Measurements from ENCODE around the gene UGT1A10. TPM values are rescaled to one million over a fixed set of nuclear protein-coding genes. Genes with fewer than 3 reads are reported as not detected.
A peak's percentile ranks its signal among the peaks of the same experiment; 100 is the strongest.
"Not testable (repeated sequence)": the region's sequence is repeated elsewhere in the genome, so short reads cannot be mapped to it uniquely, and the experiment has no call there.

The UGT1A10 gene
- total RNA-seq, 3 donors from 2014 or later = not detected

GRCh38 chr2:233711312-233712008 lies 75.2 kb downstream of the UGT1A10 start:
- Mint-ChIP-seq H3K9me3 (no peaks in the 10 kb centered on the region), H3K36me3 (ENCODE audit: insufficient read depth) (no peaks in the 10 kb centered on the region), H3K4me3 (no peak overlapping the region), H3K27me3 (ENCODE audit: low read depth) (peaks cover 19% of the 10 kb centered on the region), H3K4me1 (ENCODE audit: low read depth) (no peaks in the 10 kb centered on the region)
- DNase-seq (peak; percentile 56), ATAC-seq (peak in 1 of 2 donors; percentile 76)

DNA sequence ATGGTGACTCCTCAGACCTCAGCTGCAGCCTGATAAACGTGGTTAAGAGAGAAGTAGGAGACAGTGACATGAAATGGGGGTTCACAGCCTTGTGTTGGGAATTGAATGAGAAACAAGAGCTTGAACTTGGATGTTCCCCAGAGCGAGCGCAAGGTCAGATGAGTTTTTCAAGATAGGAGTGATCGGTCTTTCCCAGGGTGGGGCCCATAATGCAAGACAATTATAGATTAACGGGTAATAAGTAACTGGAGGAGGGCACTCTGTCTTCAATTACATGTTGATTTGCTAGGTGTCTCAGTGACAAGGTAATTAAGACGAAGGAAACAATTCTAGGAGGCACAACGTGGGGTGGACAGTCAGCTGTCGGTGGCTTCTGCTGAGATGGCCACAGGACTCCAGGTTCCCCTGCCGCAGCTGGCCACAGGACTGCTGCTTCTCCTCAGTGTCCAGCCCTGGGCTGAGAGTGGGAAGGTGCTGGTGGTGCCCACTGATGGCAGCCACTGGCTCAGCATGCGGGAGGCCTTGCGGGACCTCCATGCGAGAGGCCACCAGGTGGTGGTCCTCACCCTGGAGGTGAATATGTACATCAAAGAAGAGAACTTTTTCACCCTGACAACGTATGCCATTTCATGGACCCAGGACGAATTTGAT lies 76.5 kb downstream of the UGT1A10 start, which contains the start of gene UGT1A5:
Gene UGT1A5 (plus strand): TSS at position 297 of the 651 bp plus-strand sequence. CDS start 85 bp downstream, at position 382.
- H3K27me3 Mint-ChIP-seq (ENCODE audit: low read depth) = peaks cover 21% of the 10 kb centered on the region
- H3K36me3 Mint-ChIP-seq (ENCODE audit: insufficient read depth) = no peaks in the 10 kb centered on the region
- H3K9me3 Mint-ChIP-seq = no peaks in the 10 kb centered on the region
- no peak within 1 kb of the TSS for H3K4me3 Mint-ChIP-seq
- no peaks in the 10 kb centered on the region for H3K4me1 Mint-ChIP-seq (ENCODE audit: low read depth)
- ATAC-seq (no peak), DNase-seq (no peak)

DNA sequence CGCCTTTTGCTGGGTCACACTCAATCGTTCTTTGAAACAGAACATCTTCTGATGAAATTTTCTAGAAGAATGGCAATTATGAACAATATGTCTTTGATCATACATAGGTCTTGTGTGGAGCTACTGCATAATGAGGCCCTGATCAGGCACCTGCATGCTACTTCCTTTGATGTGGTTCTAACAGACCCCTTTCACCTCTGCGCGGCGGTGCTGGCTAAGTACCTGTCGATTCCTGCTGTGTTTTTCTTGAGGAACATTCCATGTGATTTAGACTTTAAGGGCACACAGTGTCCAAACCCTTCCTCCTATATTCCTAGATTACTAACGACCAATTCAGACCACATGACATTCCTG lies 77.0 kb downstream of the UGT1A10 start:
- DNase-seq = no peak
- H3K4me1 Mint-ChIP-seq (ENCODE audit: low read depth) = no peaks in the 10 kb centered on the region

DNA sequence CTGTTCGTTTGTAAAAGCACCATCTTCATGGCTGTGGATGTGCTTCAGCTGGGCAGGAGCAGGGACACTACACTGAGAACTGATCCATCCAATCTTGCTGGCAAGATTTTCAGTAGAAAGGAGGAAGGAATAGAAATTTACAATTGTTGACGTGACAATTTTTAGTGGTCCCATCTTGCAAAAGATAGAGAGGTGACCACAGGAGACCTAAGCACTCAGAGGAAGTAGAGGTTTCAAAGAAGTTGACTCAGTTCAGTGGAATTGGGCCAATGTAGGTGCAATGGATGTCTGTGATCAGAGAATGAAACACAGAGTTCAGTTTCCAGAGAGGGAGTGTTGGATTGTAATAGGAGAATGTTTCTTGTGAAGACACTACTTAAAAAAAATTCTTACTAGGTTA lies 77.9 kb downstream of the UGT1A10 start:
- ATAC-seq = no peak
- Mint-ChIP-seq H3K4me1 (ENCODE audit: low read depth) (no peaks in the 10 kb centered on the region), H3K27me3 (ENCODE audit: low read depth) (peaks cover 30% of the 10 kb centered on the region), H3K9me3 (no peaks in the 10 kb centered on the region), H3K4me3 (no peak overlapping the region), H3K36me3 (ENCODE audit: insufficient read depth) (no peaks in the 10 kb centered on the region)
- no peak for DNase-seq

More for the DNA sequence above, 77.0 kb downstream of the UGT1A10 start:
- ATAC-seq = no peak
- H3K36me3 Mint-ChIP-seq (ENCODE audit: insufficient read depth) = no peaks in the 10 kb centered on the region
- no peaks in the 10 kb centered on the region for H3K9me3 Mint-ChIP-seq
- H3K27me3 Mint-ChIP-seq (ENCODE audit: low read depth) = peaks cover 24% of the 10 kb centered on the region
- H3K4me3 Mint-ChIP-seq = no peak overlapping the region

DNA sequence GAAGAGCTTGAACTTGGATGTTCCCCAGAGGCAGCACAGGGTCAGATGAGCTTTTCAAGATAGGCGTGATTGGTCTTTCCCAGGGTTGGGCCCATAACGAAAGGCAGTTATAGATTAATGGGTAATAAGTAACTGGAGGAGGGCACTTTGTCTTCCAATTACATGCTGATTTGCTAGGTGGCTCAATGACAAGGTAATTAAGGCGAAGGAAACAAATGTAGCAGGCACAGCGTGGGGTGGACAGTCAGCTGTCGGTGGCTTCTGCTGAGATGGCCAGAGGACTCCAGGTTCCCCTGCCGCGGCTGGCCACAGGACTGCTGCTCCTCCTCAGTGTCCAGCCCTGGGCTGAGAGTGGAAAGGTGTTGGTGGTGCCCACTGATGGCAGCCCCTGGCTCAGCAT lies 82.3 kb downstream of the UGT1A10 start, which contains the start of gene UGT1A4:
Gene UGT1A4 (plus strand): TSS at position 185 of the 400 bp plus-strand sequence. CDS start 85 bp downstream, at position 270.
- H3K9me3 Mint-ChIP-seq = no peaks in the 10 kb centered on the region
- H3K4me1 Mint-ChIP-seq (ENCODE audit: low read depth) = no peaks in the 10 kb centered on the region
- DNase-seq = no peak
- no peak within 1 kb of the TSS for H3K4me3 Mint-ChIP-seq
- H3K27me3 Mint-ChIP-seq (ENCODE audit: low read depth) = peaks cover 34% of the 10 kb centered on the region
- no peak for ATAC-seq
- no peaks in the 10 kb centered on the region for H3K36me3 Mint-ChIP-seq (ENCODE audit: insufficient read depth)

DNA sequence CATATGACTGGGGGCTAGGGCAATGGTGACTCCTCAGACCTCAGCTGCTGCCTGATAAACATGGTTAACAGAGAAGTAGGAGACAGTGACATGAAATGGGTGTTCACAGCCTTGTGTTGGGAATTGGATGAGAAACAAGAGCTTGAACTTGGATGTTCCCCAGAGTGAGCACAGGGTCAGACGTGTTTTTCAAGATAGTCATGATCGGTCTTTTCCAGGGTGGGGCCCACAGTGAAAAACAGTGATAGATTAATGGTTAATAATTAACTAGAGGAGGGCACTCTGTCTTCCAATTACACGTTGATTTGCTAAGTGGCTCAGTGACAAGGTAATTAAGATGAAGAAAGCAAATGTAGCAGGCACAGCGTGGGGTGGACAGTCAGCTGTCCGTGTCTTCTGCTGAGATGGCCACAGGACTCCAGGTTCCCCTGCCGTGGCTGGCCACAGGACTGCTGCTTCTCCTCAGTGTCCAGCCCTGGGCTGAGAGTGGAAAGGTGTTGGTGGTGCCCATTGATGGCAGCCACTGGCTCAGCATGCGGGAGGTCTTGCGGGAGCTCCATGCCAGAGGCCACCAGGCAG lies 92.6 kb downstream of the UGT1A10 start, which contains the start of gene UGT1A3:
Gene UGT1A3 (plus strand): TSS at position 320 of the 579 bp plus-strand sequence. CDS start 85 bp downstream, at position 405.
- ATAC-seq (no peak), DNase-seq (no peak)
- Mint-ChIP-seq H3K9me3 (no peaks in the 10 kb centered on the region), H3K36me3 (ENCODE audit: insufficient read depth) (no peaks in the 10 kb centered on the region), H3K4me3 (no peak within 1 kb of the TSS), H3K27me3 (ENCODE audit: low read depth) (peaks cover 10% of the 10 kb centered on the region), H3K4me1 (ENCODE audit: low read depth) (no peaks in the 10 kb centered on the region)

DNA sequence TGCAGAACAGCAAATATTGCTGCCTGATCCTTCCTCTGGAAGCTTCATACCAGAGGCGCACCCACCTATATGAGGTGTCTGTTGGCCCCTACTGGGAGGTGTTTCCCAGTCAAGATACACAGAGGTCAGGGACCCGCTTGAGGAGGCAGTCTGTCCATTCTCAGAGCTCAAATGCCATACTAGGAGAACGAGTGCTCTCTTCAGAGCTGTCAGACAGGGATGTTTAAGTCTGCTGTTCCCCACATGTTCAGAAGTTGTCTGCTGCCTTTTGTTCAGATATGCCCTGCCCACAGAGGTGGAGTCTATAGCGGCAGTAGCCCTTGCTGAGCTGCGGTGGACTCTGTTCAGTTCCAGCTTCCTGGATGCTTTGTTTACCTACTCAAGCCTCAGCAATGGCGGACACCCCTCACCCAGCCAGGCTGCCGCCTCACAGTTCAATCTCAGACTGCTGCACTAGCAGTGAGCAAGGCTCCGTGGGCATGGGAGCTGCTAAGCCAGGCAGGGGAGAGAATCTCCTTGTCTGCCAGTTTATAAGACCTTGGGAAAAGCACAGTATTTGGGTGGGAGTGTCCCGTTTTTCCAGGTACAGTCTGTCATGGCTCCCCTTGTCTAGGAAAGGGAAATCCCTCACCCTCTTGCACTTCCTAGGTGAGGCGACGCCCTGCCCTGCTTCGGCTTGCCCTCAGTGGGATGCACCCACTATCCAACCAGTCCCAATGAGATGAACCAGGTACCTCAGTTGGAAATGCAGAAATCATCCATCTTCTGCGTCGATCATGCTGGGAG lies 100.8 kb downstream of the UGT1A10 start:
- H3K36me3 Mint-ChIP-seq (ENCODE audit: insufficient read depth); H3K4me1 Mint-ChIP-seq (ENCODE audit: low read depth); DNase-seq; H3K9me3 Mint-ChIP-seq; H3K4me3 Mint-ChIP-seq; ATAC-seq: not testable (repeated sequence)
- H3K27me3 Mint-ChIP-seq (ENCODE audit: low read depth) = peaks cover 38% of the 10 kb centered on the region

DNA sequence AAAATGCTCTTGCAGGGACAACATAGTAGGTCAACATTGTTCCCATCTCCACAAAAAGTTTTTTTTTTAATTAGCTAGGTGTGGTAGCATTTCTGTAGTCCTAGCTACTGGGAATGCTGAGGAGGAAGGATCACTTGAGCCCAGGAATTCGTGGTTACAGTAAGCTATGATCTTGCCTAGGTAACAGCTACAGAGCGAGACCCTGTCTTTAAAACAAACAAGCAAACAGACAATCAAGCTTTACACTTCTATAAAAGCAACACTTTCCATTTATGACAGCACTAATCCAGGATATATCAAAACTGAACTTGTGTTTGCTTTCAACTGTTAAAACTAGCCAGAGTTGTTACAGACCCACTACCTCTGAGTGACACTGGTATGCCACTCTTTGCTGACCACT lies 104.6 kb downstream of the UGT1A10 start:
- ATAC-seq (no peak), DNase-seq (no peak)
- Mint-ChIP-seq H3K36me3 (ENCODE audit: insufficient read depth) (no peaks in the 10 kb centered on the region), H3K9me3 (no peaks in the 10 kb centered on the region), H3K4me1 (ENCODE audit: low read depth) (no peaks in the 10 kb centered on the region), H3K4me3 (no peak overlapping the region), H3K27me3 (ENCODE audit: low read depth) (peaks cover 30% of the 10 kb centered on the region)

GRCh38 chr2:233743464-233744259 lies 107.4 kb downstream of the UGT1A10 start:
- Mint-ChIP-seq H3K9me3 (no peaks in the 10 kb centered on the region), H3K4me1 (ENCODE audit: low read depth) (no peaks in the 10 kb centered on the region), H3K4me3 (no peak overlapping the region), H3K36me3 (ENCODE audit: insufficient read depth) (no peaks in the 10 kb centered on the region), H3K27me3 (ENCODE audit: low read depth) (peaks cover 26% of the 10 kb centered on the region)
- DNase-seq (no peak), ATAC-seq (no peak)

DNA sequence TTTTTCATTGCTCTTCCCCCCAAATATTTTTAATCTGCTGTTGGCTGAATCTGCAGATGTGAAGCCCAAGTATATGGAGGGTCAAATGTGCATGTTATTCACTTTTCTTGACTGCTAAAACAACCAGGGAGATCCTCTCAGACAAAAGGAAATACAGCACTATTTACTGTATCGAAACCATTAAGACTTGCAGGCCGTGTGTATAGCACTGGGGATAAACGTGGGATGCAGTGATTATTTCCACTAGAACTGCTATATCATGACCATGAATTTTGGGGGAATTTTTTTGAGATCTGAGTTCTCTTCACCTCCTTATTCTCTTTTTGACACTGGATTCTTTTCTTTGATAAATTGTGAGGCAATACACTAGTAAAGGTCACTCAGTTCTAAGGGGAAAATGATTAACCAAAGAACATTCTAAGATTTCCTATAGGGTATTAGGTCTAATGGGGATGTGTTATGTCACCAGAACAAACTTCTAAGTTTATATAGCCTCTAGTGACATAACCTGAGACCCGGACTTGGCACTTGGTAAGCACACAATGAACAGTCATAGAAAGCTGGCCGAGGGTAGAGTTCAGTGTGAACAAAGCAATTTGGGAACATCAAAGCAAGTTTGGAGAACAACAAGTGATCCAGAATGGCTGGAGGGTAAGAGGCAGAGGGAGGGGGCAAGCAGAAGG lies 109.0 kb downstream of the UGT1A10 start:
- Mint-ChIP-seq H3K9me3 (peaks cover 6% of the 10 kb centered on the region), H3K36me3 (ENCODE audit: insufficient read depth) (no peaks in the 10 kb centered on the region), H3K4me3 (no peak overlapping the region), H3K4me1 (ENCODE audit: low read depth) (no peaks in the 10 kb centered on the region), H3K27me3 (ENCODE audit: low read depth) (peaks cover 26% of the 10 kb centered on the region)
- DNase-seq (no peak), ATAC-seq (no peak)

GRCh38 chr2:233745838-233746237 lies 109.6 kb downstream of the UGT1A10 start:
- not testable (repeated sequence) for ATAC-seq; H3K4me1 Mint-ChIP-seq (ENCODE audit: low read depth); H3K36me3 Mint-ChIP-seq (ENCODE audit: insufficient read depth)

DNA sequence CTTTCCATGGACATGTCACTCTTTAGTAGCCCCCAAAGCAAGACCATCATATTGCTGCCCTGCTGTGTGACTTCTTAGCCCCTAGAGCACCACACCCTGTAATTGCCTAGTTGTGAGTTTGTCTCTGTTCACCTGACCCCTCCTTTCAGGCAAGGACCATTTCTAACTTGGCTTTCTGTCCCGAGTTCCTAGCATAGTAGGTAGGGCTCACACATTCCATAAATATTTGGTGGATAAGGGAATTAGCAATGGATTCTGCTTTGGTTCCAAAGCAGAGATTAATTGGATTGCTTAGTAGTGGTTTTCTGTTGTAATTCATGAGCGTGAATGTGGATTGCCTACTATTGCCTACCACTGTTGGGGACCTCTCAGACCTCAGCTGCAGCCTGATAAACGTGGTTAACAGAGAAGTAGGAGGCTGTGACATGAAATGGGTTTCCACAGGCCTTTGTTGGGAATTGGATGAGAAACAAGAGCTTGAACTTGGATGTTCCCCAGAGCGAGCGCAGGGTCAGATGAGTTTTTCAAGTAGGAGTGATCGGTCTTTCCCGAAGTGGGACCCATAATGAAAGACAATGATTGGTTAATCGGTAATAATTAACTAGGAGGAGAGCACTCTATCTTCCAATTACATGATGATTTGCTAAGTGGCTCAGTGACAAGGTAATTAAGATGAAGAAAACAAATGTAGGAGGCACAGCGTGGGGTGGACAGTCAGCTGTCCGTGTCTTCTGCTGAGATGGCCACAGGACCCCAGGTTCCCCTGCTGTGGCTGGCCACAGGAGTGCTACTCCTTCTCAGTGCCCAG lies 110.4 kb downstream of the UGT1A10 start:
- H3K4me1 Mint-ChIP-seq (ENCODE audit: low read depth) = no peaks in the 10 kb centered on the region
- ATAC-seq (no peak), DNase-seq (no peak)
- no peaks in the 10 kb centered on the region for H3K36me3 Mint-ChIP-seq (ENCODE audit: insufficient read depth)
- peaks cover 13% of the 10 kb centered on the region for H3K9me3 Mint-ChIP-seq
- H3K27me3 Mint-ChIP-seq (ENCODE audit: low read depth) = peaks cover 17% of the 10 kb centered on the region
- H3K4me3 Mint-ChIP-seq = no peak overlapping the region

More at GRCh38 chr2:233745838-233746237, 109.6 kb downstream of the UGT1A10 start:
- not testable (repeated sequence) for H3K4me3 Mint-ChIP-seq, DNase-seq, H3K9me3 Mint-ChIP-seq
- H3K27me3 Mint-ChIP-seq (ENCODE audit: low read depth) = peaks cover 23% of the 10 kb centered on the region

DNA sequence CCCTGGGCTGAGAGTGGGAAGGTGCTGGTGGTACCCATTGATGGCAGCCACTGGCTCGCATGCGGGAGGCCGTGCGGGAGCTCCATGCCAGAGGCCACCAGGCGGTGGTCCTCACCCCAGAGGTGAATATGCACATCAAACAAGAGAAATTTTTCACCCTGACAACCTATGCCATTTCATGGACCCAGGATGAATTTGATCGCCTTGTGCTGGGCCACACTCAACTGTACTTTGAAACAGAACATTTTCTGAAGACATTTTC lies 111.0 kb downstream of the UGT1A10 start:
- H3K4me1 Mint-ChIP-seq (ENCODE audit: low read depth) = no peaks in the 10 kb centered on the region
- H3K36me3 Mint-ChIP-seq (ENCODE audit: insufficient read depth) = no peaks in the 10 kb centered on the region
- DNase-seq (no peak), ATAC-seq (no peak)
- H3K27me3 Mint-ChIP-seq (ENCODE audit: low read depth) = peaks cover 19% of the 10 kb centered on the region
- H3K9me3 Mint-ChIP-seq = peaks cover 16% of the 10 kb centered on the region
- H3K4me3 Mint-ChIP-seq = no peak overlapping the region

Measured in activated T-cell treated with anti-CD3 and anti-CD28 coated beads, Interleukin-2, amount 50 U/mL, for 4 hours (primary cell).